Hippocampal formation (tissue), 2 donors: Measurements from ENCODE around the gene OLAH.

Experiments
- DNase-seq, 2 donors: peaks; one replicate each; lab custom pipeline; 2025; lab: John Stamatoyannopoulos, UW

OLAH gene

GRCh38 chr10:15069230-15069629, 25.5 kb downstream of the OLAH start:
- DNase-seq: no peak

DNA sequence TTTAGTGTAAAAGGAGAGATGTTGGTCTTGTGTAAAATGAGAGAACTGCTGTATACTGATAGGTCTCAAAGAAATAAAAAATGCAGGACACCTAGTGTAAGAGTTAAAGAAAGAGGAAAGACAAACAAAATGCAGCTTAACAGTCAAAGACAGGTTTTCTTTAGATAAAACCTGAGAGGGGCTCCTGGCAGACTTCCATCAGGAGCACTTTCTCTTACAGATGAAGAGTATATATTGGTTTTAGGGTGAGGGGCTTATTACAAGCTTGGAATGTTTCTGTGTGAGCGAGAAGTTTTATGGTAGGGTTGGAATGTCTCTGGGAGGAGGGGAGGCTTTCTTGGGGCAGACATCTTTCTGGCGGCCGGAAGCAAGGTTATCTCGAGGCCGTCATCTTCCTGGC, 28.6 kb downstream of the OLAH start:
- no peak for DNase-seq

GRCh38 chr10:15075421-15075820, 31.7 kb downstream of the OLAH start:
- no peak for DNase-seq

DNA sequence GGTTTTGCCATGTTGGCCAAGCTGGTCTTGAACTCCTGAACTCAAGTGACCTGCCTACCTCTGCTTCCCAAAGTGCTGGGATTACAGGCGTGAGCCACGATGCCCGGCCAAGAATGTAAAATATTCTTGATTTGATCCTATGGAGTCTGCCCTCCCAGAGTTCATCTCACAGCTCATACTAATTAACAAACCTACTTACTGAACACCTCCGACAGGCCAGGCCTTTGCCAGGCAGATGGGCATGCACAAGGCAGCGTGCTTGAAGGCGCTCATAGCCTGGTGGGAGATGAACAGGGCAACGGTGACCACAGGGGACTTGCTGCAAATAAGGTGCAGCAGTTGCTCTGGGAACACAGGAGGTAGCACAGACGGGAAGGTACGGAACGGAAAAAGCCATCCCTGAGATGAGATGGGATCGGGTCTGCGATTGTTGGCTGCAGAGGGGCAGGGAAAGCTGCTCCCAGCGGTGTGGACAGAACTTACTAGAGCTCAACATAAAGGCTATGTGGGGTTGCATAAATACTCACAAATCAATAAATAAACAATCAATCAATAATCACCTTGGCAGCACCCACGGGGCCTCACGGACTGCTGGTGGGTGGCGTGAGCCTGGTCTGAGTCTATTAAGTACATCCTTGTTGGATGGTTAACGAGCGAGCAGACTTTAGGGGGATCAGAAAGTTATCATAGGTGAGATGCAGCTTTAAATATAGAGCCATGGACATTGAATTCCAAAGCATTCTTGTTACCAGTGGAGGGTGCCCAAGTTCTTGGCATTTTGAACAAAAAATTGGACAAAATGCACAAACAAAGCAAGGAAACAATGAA, 40.1 kb downstream of the OLAH start:
- DNase-seq: no peak

- peak; percentile 11 to 66 for DNase-seq
Observed at GRCh38 chr10:15084502-15084922, 40.8 kb downstream of the OLAH start.

DNA sequence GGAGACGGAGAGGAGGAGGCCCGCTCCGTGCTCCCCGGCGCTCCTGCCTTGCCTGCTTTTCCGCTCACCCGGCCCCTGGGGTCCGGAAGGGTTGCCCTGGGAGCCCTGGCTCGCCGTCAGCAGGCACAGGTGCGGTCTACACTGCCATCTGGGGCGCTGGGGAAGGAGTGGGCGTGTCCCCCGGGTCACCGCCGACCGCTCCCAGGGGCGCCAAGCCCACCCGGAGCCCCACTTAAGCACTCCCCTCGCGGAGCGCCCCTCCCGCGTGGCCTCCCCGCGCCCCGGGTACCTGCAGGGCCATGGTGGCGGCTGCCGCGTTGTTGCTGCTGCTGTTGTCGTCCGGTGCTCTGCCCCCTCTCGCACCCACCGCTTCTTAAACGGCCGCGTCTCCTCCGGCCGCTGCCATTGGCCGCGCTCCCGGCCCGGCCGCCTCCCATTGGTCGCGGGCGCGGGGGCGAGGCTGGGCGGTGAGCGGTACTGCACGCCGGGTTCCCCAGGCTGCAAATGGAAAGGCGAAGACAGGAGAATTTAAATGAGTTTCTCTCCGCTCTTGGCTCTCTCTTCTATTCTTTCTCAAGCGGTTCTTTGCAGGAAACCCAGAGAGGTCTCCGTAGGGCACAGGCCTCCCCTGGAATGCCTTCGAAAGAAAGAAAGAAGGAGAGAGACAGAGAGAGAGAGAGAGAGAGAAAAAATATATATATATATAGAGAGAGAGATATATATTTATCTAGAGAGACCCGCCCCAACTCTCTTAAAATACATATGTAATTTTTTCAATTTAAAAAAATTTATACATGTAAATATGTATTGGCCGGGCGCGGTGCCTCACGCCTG, 44.9 kb downstream of the OLAH start, which contains the start of gene ACBD7:
ACBD7 (minus strand) TSS at position 349 of the 834 bp plus-strand sequence; CDS start at position 301, 48 bp downstream.
- peak; percentile 61 for DNase-seq

DNA sequence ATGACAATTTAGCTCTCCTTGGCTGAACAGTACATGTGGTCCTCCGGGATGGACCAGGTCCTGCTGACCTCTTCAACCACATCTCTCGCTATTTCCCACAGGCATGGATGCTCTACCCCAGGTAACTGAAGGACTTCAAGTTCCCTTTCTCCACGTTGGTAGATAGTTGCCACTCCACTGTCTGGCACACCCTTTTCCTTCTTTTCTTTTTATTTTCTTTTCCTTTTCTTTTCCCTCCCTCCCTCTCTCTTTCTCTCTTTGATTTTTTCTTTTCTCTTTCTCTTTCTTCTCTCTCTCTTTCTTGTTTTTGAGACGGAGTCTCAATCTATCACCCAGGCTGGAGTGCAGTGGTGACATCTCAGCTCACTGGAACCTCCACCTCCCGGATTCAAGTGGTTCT, 47.7 kb downstream of the OLAH start:
- DNase-seq: no peak

DNA sequence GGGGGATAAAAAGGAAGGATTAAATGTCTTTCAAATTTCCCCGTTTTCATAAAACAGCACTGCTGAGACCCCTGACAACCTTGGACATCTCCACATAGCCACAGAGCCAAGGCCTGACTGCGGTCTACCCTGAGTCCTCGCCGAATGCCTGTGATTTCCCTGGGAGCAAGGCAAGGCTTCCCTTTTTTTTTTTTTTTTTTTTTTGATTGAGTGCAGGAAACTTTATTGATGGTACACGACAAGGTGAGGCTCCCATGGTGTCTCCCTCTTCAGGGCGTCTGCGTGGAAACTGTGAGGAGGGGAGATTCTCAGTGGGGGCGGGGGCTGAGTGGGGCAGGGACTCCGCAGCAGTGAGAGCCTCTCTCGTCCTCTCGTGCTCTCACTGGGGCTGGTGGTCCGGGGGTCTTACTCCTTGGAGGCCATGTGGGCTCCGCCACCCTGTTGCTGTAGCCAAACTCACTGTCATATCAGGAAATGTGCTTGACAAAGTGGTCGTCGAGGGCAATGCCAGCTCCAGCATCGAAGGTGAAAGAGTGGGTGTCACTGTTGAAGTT, 49.2 kb downstream of the OLAH start:
- DNase-seq: no peak

GRCh38 chr10:15096661-15097010, 52.9 kb downstream of the OLAH start:
- no peak for DNase-seq

DNA sequence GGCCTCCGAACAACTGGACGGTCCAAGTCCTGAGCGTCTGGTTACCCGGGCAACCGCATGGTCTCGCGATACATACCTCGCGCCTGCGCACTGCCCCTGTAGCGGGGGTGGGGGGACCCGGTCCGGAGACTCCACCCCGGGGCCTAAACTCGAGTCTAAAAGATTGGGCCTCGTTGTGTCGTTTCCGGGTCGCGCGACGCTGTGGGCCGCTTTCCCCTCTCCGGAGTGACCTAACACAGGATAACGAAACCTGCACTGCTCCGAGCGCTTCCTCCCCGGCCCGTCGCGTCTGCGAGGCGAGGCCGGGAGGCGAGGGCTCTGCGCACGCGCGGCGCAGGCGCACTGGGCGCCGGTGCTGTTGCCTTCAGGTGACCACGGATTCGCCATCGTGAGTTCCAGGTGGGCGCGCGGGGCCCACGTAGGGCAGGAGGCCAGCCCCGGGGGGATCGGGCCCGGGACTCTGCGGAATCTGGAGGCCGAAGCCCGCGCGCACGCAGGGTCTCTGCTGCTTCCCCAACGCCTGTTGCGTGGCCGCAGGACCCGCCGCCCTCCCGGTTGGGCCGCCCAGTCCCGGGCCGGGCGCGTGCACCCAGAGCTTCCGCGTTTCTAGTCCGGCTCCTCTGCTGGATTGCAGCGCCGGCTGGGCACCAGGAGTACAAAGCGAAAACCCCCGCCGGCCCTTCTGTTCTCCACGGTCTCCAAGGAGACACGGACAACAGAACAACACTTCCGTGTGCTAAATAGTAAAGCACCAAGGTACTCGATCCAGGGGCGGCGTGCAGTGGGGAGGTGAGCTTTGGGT, 53.5 kb downstream of the OLAH start, which contains the start of gene RPP38:
RPP38 (plus strand) TSS at position 345 of the 802 bp plus-strand sequence. CDS start 5,960 bp downstream, outside the sequence.
- peak; percentile 91 to 93 for DNase-seq

GRCh38 chr10:15099886-15100285, 56.1 kb downstream of the OLAH start:
- DNase-seq: no peak

DNA sequence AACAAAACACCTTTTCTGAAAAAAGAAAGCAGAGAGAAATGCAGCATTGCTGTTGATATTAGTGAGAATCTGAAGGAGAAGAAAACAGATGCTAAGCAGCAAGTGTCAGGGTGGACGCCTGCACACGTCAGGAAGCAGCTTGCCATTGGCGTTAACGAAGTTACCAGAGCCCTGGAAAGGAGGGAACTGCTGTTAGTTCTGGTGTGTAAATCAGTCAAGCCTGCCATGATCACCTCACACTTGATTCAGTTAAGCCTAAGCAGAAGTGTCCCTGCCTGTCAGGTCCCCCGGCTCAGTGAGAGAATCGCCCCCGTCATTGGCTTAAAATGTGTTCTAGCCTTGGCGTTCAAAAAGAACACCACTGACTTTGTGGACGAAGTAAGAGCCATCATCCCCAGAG, 59.8 kb downstream of the OLAH start:
- no peak for DNase-seq

DNA sequence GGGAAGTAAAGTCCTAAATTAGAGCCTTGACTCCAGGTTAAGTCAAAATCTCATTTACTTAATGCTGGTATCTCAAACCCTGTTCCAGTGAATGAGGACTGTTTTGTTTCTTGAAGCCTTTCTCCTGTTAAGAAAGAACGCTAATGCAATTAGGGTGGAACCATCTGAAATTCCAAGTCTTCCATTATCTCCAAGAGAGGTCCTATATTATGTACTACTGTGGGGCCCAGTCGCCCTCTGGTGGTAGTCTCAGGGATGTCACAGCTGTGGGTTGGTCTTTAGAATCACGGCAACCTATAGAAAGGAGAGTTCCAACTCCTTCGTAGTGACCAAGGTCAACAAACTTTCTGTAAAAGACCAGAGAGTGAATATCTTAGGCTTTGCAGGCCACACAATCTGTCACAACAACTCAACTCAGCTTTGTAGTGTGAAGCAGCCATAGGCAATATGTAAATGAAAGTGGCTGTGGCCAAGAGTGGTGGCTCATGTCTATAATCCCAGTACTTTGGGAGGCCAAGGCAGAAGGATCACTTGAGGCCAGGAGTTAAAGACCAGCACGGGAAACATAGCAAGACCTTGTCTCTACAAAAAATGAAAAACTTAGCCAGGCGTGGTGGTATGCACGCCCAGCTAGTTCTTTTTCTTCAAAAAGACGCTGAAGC, 62.7 kb downstream of the OLAH start:
- DNase-seq: peak; percentile 23 to 47

DNA sequence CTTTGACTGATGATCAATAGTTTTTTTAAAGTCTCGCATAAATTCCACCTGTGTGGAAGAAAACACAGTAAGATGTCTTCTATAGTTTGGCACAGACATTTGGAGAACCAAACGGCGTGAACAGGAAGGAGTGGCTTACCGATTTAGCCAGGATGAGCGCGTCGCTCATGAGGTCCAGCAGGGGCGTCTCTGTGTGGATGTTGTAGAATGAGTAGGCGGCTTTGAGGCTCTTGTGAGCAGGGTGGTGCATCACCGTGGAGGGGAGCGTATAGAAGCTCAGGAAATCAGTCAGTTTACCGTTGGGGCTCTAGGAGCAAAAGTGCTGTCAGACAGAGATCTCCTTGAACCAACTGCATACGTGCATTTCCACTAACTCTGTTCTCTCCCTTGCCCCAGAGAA, 68.9 kb downstream of the OLAH start:
- DNase-seq: no peak

GRCh38 chr10:15113766-15114165, 70.0 kb downstream of the OLAH start:
- DNase-seq: no peak

DNA sequence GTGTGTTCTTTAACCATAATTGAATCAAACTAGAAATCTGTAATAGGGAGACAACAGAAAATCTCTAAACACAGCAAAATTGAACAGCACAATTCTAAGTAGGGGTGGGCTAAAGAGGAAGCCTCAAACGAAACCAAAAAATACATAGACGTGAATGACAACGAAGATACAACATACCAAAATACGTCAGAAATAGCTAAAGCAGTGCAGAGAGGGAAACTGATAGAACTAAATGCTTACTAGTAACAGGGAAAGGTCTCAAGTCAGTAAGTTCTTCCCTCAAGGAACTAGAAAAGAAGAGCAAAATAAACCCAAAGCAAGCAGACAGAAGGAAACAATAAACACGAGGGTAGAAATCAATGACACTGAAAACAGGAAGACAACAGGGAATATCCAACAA, 72.5 kb downstream of the OLAH start:
- no peak for DNase-seq

- no peak for DNase-seq
Observed at GRCh38 chr10:15118615-15119014, 74.9 kb downstream of the OLAH start.

GRCh38 chr10:15120523-15120922, 76.8 kb downstream of the OLAH start:
- DNase-seq: no peak

DNA sequence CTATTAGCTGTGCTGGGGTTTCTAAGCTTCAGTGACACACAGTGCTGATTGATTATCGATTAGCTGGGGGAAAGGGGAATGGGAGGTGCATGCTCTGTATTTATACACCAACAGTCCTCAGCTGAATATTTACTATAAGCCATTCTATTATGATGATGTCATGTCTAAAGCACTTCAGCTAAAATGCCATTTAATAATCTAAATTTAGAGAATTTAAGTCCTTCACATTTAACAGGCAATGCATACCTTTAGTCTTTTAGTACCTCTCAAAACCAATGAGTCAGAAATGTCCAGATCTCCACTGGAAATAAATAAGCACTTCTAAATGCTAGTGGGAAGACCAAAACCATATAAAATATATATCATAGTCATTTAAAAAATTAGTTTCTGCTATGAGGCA, 78.0 kb downstream of the OLAH start:
- no peak for DNase-seq

DNA sequence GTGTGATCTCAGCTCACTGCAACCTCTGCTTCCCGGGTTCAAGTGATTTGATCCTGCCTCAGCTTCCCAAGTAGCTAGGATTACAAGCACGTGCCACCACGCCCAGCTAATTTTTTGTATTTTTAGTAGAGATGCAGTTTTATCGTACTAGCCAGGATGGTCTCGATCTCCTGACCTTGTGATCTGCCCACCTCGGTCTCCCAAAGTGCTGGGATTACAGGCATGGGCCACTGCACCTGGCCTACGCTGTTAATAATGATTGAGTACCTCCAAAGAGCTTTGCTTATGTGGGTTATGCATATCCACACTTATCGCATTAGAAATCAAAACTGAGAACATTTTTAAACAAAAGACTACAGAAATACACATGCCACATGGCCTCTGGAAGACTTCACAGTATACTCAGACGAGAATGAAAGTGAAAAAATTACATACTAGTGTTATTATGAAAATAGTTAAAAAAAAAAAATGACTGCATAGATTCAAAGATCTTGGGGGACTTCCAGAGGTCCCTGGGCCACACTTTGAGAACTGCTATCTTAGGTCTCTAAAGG, 78.8 kb downstream of the OLAH start:
- DNase-seq: no peak
